GM21529 (cell line): Measurements from ENCODE around the gene RBM43.
"Not testable (repeated sequence)": the region's sequence is repeated elsewhere in the genome, so short reads cannot be mapped to it uniquely, and the experiment has no call there.

Experiments
- ATAC-seq: cut with Tn5 transposase; IDR thresholded peaks from one replicate; pipeline ENCODE4 v1.9.1; 2021; ENCODE audit not compliant: unreplicated experiment

Gene RBM43

GRCh38 chr2:151261231-151261976, at the start of gene RBM43:
Gene RBM43 (minus strand): TSS chr2:151261863. CDS start chr2:151261727, 136 bp downstream.
- peak; percentile 92 for ATAC-seq

- not testable (repeated sequence) for ATAC-seq
These were observed 48.6 kb upstream of the RBM43 start for GRCh38 chr2:151310313-151310712.

- no peak for ATAC-seq
These were observed 45.0 kb upstream of the RBM43 start for GRCh38 chr2:151306621-151307020.

- ATAC-seq = no peak
These were observed 43.5 kb upstream of the RBM43 start for GRCh38 chr2:151305129-151305691.

- ATAC-seq = no peak
These were observed 41.2 kb upstream of the RBM43 start for GRCh38 chr2:151302879-151303278.

GRCh38 chr2:151302404-151302803, 40.7 kb upstream of the RBM43 start:
- ATAC-seq = no peak

- no peak for ATAC-seq
These were observed 38.4 kb upstream of the RBM43 start for GRCh38 chr2:151299920-151300539.

- ATAC-seq = peak; percentile 98
These were observed 36.2 kb upstream of the RBM43 start for GRCh38 chr2:151297882-151298281.

- not testable (repeated sequence) for ATAC-seq
These were observed 34.3 kb upstream of the RBM43 start for GRCh38 chr2:151295926-151296325.

GRCh38 chr2:151292546-151292945, 30.9 kb upstream of the RBM43 start:
- no peak for ATAC-seq

- no peak for ATAC-seq
These were observed 30.5 kb upstream of the RBM43 start for GRCh38 chr2:151292141-151292540.

GRCh38 chr2:151291224-151291623, 29.6 kb upstream of the RBM43 start:
- ATAC-seq = no peak

- ATAC-seq = peak; percentile 13
These were observed 28.6 kb upstream of the RBM43 start for GRCh38 chr2:151289972-151290866.

- ATAC-seq = no peak
These were observed 26.0 kb upstream of the RBM43 start for GRCh38 chr2:151287513-151288250.

GRCh38 chr2:151282401-151282800, 20.7 kb upstream of the RBM43 start:
- ATAC-seq = no peak

- no peak for ATAC-seq
These were observed 18.6 kb upstream of the RBM43 start for GRCh38 chr2:151280271-151280670.

- ATAC-seq = no peak
These were observed 16.8 kb upstream of the RBM43 start for GRCh38 chr2:151278487-151278886.

GRCh38 chr2:151277067-151277466, 15.4 kb upstream of the RBM43 start:
- ATAC-seq = no peak

GRCh38 chr2:151275291-151275690, 13.6 kb upstream of the RBM43 start:
- no peak for ATAC-seq

GRCh38 chr2:151271824-151272223, 10.2 kb upstream of the RBM43 start:
- ATAC-seq = no peak
